HG03342 (cell line): Measurements from ENCODE around the gene TTBK1.

ENCODE experiments used
- ATAC-seq: cut with Tn5 transposase; IDR thresholded peaks from one replicate; pipeline ENCODE4 v1.9.1; 2021; ENCODE audit warnings: mild to moderate bottlenecking, moderate library complexity; ENCODE audit not compliant: unreplicated experiment

The TTBK1 gene

GRCh38 chr6:43242908-43243663, at the start of gene TTBK1:
TSS of gene TTBK1 (plus strand) at chr6:43243481. CDS start at chr6:43246661, 3,180 bp downstream.
- no peak for ATAC-seq

DNA sequence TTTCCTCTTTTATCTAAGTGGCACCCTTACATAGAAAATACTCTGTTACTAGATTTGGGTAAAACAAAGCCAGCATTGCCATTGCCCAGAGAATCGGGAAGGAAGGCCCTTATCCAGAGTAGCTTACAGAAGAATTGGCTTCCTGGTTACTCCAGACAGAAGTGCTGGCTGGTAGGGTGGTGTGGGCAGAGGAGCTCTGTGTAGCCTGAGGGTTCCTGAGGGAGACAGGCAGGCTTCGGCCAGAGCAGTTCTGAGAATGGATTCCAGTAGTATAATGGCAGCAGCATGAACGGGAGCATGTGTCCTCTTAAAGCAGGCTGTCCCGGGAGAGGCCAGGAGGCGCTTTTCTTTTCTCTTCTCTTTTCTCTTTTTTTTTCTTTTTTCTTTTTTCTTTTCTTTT, 49.4 kb upstream of the TTBK1 start:
- no peak for ATAC-seq

- ATAC-seq, result no peak
Measured at GRCh38 chr6:43196337-43196736, 46.9 kb upstream of the TTBK1 start.

GRCh38 chr6:43199912-43200311, 43.4 kb upstream of the TTBK1 start:
- ATAC-seq, result no peak

- no peak for ATAC-seq
Measured at GRCh38 chr6:43200541-43200940, 42.7 kb upstream of the TTBK1 start.

- ATAC-seq, result no peak
Measured at GRCh38 chr6:43202451-43202850, 40.8 kb upstream of the TTBK1 start.

GRCh38 chr6:43203029-43203717, 40.1 kb upstream of the TTBK1 start:
- no peak for ATAC-seq

DNA sequence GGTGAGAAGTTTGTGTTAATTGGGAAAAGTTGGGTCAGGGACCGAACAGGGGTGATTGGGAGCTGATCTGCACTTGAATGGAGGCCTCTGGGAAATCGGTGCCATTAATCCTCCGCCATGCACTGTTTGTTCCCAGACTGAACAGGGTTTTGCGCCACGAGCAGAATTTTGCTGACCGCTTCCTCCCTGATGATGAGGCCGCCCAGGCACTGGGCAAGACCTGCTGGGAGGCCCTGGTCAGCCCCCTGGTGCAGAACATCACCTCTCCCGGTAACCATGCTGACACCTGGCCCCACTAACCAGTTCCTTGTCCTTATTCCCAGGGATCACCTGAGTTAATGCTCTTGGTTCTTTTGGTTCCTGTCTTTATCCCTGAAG, 39.6 kb upstream of the TTBK1 start:
- no peak for ATAC-seq

DNA sequence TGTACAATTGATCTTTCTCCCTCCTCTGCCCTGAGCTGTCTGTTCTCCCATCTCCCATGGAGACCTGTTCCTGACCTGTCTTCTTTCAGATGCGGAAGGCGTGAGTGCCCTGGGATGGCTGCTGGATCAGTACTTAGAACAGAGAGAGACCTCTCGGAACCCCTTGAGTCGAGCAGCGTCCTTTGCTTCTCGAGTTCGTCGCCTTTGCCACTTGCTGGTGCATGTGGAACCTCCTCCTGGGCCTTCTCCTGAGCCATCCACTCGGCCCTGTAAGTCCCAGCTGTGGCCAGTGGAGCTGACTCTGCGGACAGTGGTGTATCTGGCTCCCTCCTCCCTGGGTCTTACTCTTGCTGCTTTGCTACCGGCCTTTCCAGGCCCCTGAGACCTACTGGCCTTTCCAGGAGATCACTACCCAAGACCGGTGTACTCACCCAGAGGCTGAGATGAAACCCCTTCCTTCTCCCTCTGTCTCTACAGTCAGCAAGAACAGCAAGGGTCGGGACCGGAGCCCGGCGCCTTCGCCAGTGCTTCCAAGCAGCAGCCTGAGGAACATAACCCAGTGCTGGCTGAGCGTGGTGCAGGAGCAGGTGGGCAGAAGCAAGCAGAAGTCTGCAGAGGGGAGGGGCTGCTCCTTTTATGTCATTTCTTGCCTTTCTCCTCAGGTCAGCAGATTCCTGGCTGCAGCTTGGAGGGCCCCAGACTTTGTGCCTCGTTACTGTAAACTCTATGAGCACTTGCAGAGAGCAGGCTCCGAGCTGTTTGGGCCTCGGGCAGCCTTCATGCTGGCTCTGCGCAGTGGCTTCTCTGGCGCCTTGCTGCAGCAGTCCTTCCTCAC, 38.8 kb upstream of the TTBK1 start:
- no peak for ATAC-seq

- no peak for ATAC-seq
Measured at GRCh38 chr6:43205849-43206248, 37.4 kb upstream of the TTBK1 start.

DNA sequence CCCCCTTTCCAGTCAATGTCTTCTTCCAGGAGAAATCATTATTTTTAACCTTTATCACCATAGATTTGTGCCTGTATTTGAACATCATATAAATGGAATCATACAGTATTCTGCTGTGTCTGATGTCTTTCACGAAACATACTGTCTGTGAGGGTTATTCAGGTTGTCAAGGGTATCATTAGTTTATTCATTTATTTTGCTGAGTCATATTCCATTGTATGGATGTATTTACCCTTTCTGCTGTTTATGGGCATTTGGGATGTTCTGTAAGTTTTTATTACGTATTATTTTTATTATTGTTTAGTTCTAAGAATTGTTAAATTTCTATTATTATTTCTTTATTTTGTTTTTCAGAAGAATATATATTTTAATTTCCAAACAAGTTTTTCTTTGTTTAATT, 36.0 kb upstream of the TTBK1 start:
- ATAC-seq, result no peak

DNA sequence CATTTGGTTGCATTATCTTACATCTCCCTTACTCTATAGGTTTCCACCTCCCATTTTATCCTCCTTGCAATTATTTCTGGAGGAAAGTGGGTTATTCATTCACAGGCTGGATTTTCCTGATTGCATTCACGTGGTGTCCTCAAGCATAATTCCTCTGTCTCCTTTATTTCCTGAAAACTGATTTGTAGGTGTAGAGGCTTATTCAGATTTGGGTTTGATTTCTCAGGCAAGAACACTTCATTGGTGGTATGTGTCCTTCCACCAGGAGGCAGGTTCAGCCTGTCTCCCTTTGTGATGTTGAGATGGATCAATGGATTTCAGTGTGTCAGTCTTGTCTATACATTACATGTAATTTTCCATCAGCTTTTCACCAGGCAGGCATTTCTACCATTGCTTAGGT, 31.3 kb upstream of the TTBK1 start:
- ATAC-seq, result no peak

DNA sequence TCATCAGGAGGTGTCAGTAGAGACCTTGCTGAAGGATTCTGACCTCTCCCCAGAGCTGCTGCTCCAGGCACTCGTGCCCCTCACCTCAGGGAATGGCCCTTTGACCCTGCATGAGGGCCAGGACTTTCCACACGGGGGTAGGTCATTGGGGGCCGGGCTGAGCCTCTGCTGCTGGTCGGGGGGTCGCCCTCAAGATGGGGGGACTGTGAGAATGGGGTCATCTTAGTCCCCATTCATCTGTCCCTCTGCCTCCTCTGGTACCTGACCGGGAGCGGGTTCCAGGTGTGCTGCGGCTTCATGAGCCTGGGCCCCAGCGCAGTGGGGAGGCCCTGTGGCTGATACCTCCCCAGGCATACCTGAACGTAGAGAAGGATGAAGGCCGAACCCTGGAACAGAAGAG, 29.9 kb upstream of the TTBK1 start:
- no peak for ATAC-seq

GRCh38 chr6:43215066-43215465, 28.2 kb upstream of the TTBK1 start:
- ATAC-seq, result no peak

DNA sequence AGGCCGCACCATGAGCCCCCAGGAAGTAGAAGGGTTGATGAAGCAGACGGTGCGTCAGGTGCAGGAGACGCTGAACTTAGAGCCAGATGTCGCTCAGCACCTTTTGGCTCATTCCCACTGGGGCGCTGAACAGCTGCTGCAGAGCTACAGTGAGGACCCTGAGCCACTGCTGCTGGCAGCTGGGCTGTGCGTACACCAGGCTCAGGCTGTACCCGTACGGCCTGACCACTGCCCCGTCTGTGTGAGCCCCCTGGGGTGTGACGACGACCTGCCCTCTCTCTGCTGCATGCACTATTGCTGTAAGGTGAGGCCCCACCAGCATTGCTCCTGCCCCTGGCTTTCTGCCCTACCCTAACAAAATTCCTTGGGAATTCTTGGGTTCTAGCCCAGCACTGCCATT, 27.1 kb upstream of the TTBK1 start:
- no peak for ATAC-seq

DNA sequence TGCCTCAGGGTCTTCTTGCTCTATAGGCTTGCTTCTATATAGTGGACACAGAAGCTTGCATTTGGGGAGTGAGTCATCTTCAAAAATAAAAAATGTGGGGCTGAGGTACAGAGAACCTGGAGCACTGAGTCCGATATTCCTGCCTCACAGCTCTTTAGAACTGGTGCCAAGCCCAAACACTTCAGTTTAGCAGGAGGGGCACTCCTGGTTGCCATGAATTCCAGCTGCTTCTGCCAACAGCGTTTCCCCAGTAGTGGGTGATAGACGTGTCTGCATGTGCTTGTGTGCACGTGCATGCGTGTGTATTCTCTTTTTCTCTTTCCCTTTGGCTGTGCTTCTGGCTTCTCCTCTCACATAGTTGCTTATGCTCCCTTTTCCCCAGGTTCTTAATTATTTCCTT, 25.9 kb upstream of the TTBK1 start:
- ATAC-seq, result no peak

DNA sequence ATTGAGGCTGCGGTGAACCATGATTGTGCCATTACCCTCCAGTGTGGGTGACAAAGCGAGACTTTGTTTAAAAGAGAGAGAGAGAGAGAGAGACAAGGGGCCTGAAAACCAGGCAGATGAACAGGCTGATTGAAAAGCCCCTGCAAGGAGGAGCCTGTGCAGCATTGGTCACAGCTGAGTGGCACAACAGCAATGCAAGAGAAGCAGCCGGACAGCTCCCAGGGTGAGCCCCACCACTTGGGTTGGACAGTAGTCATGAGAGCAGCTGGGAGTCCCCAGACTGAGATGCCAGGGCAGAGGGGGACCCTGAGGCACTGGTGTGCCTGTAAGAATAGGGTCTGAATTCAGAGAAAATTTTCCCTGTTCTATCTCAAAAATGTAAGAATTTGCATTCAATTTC, 24.2 kb upstream of the TTBK1 start:
- ATAC-seq, result no peak

DNA sequence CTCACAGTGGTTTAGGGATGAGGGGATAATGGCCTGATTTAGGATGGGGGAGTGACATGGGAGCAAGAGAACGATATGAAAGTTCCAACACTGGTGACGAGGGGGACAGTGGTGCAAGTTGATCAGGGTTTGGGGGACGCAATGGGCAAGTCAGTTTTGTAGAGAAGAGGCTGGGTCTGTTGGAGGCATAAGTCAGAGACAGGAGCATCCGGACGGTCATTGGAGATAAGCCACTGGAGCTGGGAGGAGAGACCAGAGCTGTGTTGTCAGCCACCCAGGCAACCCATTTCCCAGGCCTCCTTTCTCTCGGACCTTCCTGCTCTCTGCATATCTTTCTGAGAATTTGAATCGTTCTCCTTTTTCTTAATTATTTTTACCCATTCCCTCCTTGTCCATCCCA, 23.5 kb upstream of the TTBK1 start:
- no peak for ATAC-seq

- ATAC-seq, result no peak
Measured at GRCh38 chr6:43220439-43220951, 22.8 kb upstream of the TTBK1 start.

- no peak for ATAC-seq
Measured at GRCh38 chr6:43221046-43221972, 22.0 kb upstream of the TTBK1 start.
